Lung microvascular endothelial cell (primary cell): ENCODE data around the gene CDC42SE1. TPM values are rescaled to one million over a fixed set of nuclear protein-coding genes. Genes with fewer than 3 reads are reported as not detected.

Experiments
- DNase-seq, 2 donors: peaks; one replicate each; pipeline versions ENCODE4 v3.0.0 to v3.0.0-alpha.2; 2010; ENCODE audit warnings: low read depth in 2 of 2
- total RNA-seq: library from RNA; depleted of rRNA; stranded (reverse); fragments of >200 nt; gene quantifications from 2 replicates; pipeline ENCODE4 v1.2.1, GENCODE V29; 2014

CDC42SE1 gene
- total RNA-seq, 1 donor from 2014 or later: 54.8 TPM

DNA sequence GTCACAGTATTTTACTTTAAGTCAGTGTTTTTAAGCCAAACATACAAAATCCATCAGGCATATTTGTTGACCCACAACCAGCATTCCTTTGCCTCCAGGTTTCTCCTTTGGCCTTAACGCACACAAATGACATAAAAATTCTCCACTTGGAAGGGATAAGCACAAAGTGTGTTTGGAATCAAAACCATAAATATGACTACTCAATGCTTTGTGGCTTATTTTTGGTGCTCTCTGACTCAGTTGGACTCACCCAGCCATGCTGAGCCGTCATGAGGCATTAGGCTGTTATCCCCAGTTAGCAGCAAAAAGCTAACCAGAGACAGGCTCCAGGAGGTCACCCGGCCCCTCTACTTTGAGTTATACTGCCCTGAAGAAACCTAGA, 50.2 kb downstream of the CDC42SE1 start:
- no peak for DNase-seq

- peak; percentile 99 for DNase-seq
Observed at GRCh38 chr1:151008244-151009205, 50.9 kb downstream of the CDC42SE1 start, which contains the start of gene PRUNE1. Gene PRUNE1 (plus strand): TSS chr1:151008449. CDS start chr1:151008633, 184 bp downstream.

DNA sequence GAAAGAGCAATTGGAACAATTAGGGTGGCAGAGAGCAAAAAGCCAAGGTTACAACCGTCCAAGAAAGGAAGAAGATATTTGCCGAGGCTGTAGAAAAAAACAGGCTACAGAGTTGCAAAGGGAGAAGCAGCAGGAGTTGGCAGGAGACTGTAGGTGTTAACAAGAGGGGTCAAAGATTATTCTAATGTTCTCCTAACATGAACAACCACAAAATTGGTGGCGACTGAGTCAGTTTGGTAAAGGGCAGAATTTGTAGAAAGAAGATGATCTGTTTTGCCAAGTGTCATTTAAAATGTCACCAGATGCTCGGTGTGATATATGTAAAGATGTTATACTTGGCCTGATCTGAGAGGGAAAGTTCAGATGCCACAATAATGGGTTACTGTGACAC, 51.6 kb downstream of the CDC42SE1 start:
- no peak for DNase-seq

GRCh38 chr1:151006327-151007052, 52.9 kb downstream of the CDC42SE1 start, which contains the start of gene MINDY1:
Gene MINDY1 (minus strand): TSS chr1:151006902. CDS start chr1:151002617, 4,285 bp downstream.
- DNase-seq: peak; percentile 78 to 90

DNA sequence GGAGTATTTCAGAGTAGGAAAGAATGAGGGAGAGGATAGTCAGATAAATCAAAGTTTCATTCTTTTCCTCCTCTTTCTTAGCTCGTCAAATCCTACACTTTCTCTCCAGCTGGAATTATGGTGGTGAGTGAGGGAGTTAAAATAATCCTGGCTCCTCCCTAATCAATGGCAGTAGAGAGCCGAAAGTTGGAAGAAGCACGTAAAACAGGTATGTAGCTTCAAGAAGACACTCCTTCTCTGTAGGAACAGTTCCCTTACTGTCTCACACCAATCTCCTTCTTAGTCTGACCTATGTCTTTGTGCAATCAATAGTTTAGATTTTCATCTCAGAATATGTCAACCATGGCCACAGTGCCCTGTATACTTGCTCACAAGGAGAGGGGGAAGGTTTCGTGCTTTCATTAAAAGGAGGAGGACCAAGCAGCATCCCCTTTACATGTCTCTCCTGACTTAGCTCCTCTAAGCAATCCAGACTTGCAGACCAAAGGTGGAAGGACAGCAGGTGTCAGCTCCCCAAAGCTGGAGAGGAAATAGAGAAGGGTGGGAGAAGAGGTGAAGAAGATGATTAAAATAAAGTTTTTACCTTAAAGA, 53.6 kb downstream of the CDC42SE1 start:
- no peak for DNase-seq

DNA sequence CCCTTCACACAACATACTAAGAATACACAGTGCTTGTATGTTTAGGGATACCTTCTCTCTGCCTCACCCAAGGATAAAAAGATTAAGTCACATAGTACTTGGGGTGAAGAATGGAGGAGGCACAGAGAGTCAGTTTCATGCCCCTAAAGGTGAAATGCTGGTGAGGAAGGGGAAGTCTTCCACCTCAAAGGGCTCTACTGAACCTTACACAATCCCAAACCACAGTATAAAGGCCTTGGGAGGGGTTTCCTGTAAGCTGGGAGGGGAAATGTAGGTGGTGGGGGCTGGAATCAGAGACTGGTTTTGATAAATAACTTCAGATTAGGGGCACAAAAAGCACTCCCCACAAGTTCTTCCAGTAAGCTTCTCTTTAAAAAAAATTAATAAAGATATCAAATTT, 56.2 kb downstream of the CDC42SE1 start:
- DNase-seq: no peak

GRCh38 chr1:151002611-151003010, 56.8 kb downstream of the CDC42SE1 start:
- no peak for DNase-seq

GRCh38 chr1:151002051-151002450, 57.4 kb downstream of the CDC42SE1 start:
- DNase-seq: no peak

DNA sequence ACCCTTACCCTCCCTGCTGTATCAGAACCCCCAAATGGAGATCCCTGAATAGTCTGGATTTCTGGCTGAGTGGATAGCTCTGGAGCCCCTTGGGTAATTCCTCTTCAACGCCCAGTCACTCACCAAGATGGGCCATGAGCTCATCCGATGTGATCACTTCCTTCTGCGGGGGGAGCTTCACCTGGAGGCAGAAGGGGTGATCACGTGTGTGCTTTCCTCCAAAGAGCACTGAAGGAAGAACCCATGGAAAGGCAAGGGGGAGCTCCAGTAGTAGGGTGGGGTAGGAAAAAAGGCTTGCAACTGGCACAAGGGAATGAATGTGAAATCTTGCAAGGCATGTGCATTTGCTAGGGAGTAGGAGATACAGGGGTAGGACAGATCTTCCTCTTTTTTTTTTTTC, 57.8 kb downstream of the CDC42SE1 start:
- DNase-seq: peak in 1 of 2 donors; percentile 67

Other genes with a start within 250 kb of the CDC42SE1 start
- 12.9 and 19.0 TPM in 2 replicates for gene ARNT, start 183.0 kb downstream of the CDC42SE1 start, total RNA-seq
- gene CTXND2, start 172.5 kb downstream of the CDC42SE1 start, total RNA-seq: not detected in 2 replicates
- gene SETDB1, start 133.3 kb downstream of the CDC42SE1 start, total RNA-seq: 21.1 and 28.6 TPM in 2 replicates
- gene CERS2, start 84.8 kb downstream of the CDC42SE1 start, total RNA-seq: 66.7 and 97.4 TPM in 2 replicates
- gene ANXA9, start 77.3 kb downstream of the CDC42SE1 start, total RNA-seq: not detected in 2 replicates
- 7.6 and 9.9 TPM in 2 replicates for gene MINDY1, start 52.7 kb downstream of the CDC42SE1 start, total RNA-seq
- gene PRUNE1, start 51.2 kb downstream of the CDC42SE1 start, total RNA-seq: 3.5 and 5.6 TPM in 2 replicates
- under 0.01 and 0.20 TPM in 2 replicates for gene BNIPL, start 23.0 kb downstream of the CDC42SE1 start, total RNA-seq
- 0.79 and 0.87 TPM in 2 replicates for gene C1orf56, start 11.9 kb downstream of the CDC42SE1 start, total RNA-seq
- gene MLLT11, start 775 bp upstream of the CDC42SE1 start, total RNA-seq: 1.4 and 2.8 TPM in 2 replicates
- 3.3 and 5.4 TPM in 2 replicates for gene GABPB2, start 11.1 kb upstream of the CDC42SE1 start, total RNA-seq
- gene SEMA6C, start 87.0 kb upstream of the CDC42SE1 start, total RNA-seq: 4.8 and 12.7 TPM in 2 replicates
- gene TNFAIP8L2, start 97.0 kb upstream of the CDC42SE1 start, total RNA-seq: 0.20 TPM in 1 of 2 replicates, not detected in the other
- 2.0 and 5.0 TPM in 2 replicates for gene LYSMD1, start 106.3 kb upstream of the CDC42SE1 start, total RNA-seq
- gene SCNM1, start 106.5 kb upstream of the CDC42SE1 start, total RNA-seq: 16.3 and 26.8 TPM in 2 replicates
- not detected in 2 replicates for gene TMOD4, start 116.4 kb upstream of the CDC42SE1 start, total RNA-seq
- 33.6 and 40.5 TPM in 2 replicates for gene VPS72, start 130.6 kb upstream of the CDC42SE1 start, total RNA-seq
- gene PIP5K1A, start 138.9 kb upstream of the CDC42SE1 start, total RNA-seq: 30.1 and 39.1 TPM in 2 replicates
- 182 and 185 TPM in 2 replicates for gene PSMD4, start 195.1 kb upstream of the CDC42SE1 start, total RNA-seq
- gene ZNF687, start 222.7 kb upstream of the CDC42SE1 start, total RNA-seq: 5.7 and 7.1 TPM in 2 replicates